Breast epithelium (tissue), 4 donors: ENCODE measurements around the gene KCNQ5. TPM values are rescaled to one million over a fixed set of nuclear protein-coding genes. Genes with fewer than 3 reads are reported as not detected.

Experiments used
- DNase-seq, 2 donors: peaks; one replicate each; pipeline ENCODE4 v3.0.0-alpha.2; 2019; ENCODE audit warnings: low spot score in 2 of 2
- H3K27ac ChIP-seq, 2 donors: fragments of 200-600 bp; sonication (generic) in 1 of 2; one replicate each; pipeline ENCODE4 v1.5.1; 2016 to 2019; ENCODE audit warnings: mild to moderate bottlenecking in 1 of 2
- H3K27me3 ChIP-seq, 2 donors: fragments of 200-600 bp; sonication (generic) in 1 of 2; one replicate each; pipeline versions ENCODE4 v1.5.1 to v1.6.0; 2017 to 2019; ENCODE audit warnings: control low read depth in 1 of 2, mild to moderate bottlenecking in 1 of 2
- H3K36me3 ChIP-seq: fragments of 200-600 bp; one replicate; pipeline ENCODE4 v1.5.1; 2019
- H3K4me1 ChIP-seq, 2 donors: fragments of 200-600 bp; sonication (generic); one replicate each; pipeline ENCODE4 v1.5.1; 2016 to 2019; ENCODE audit warnings: control low read depth in 1 of 2
- H3K4me3 ChIP-seq, 3 donors: fragments of 200-600 bp; sonication (generic); 1 replicate in 2 of 3; 2 replicates in 1 of 3; pipeline ENCODE4 v1.5.1; 2016 to 2019; ENCODE audit warnings: mild to moderate bottlenecking in 3 of 3, moderate library complexity in 2 of 3
- H3K9me3 ChIP-seq, 2 donors: fragments of 200-600 bp; sonication (generic) in 1 of 2; one replicate each; pipeline ENCODE4 v1.5.1; 2016 to 2019; ENCODE audit warnings: control low read depth in 1 of 2
- CTCF ChIP-seq, 3 donors: fragments of 450-650 bp; IDR thresholded peaks; one replicate each; pipeline ENCODE4 v1.5.1; 2016 to 2017; ENCODE audit warnings: antibody characterized with exemption in 3 of 3, mild to moderate bottlenecking in 3 of 3, moderate library complexity in 3 of 3
- POLR2A ChIP-seq: fragments of 450-650 bp; IDR thresholded peaks from one replicate; pipeline ENCODE4 v1.6.1; 2016; ENCODE audit warnings: antibody characterized with exemption, mild to moderate bottlenecking, moderate library complexity
- POLR2AphosphoS5 ChIP-seq, 3 donors: sonication (generic); formaldehyde crosslinking; IDR thresholded peaks; one replicate each; pipeline ENCODE4 v1.6.1; 2017; ENCODE audit warnings: antibody characterized with exemption in 3 of 3
- intact Hi-C: fragments of 100-400 bp; cut with DNase I; formaldehyde crosslinking; loops from one replicate; pipeline ENCODE4 v1.15.1; 2023; ENCODE audit warnings: low total_unique reads
- total RNA-seq, 3 donors: library from RNA; depleted of rRNA; stranded (reverse); fragments of >200 nt; gene quantifications; one replicate each; pipeline ENCODE4 v1.1.0, GENCODE V29; 2016

KCNQ5 gene
- total RNA-seq, 3 donors from 2014 or later = 0.16 to 1.0 (median 0.33) TPM

- no peaks in the 10 kb centered on the region for H3K27me3 ChIP-seq
- H3K4me3 ChIP-seq = no peak overlapping the region
- no peaks in the 10 kb centered on the region for H3K4me1 ChIP-seq
- no peak for DNase-seq
- H3K9me3 ChIP-seq = no peaks in the 10 kb centered on the region
- no peaks in the 10 kb centered on the region for H3K36me3 ChIP-seq
- intact Hi-C loops = no loop called here
- TF ChIP-seq POLR2AphosphoS5 (IDR thresholded peaks at IDR 0.05) (no peak), POLR2A (no peak), CTCF (IDR thresholded peaks at IDR 0.05) (no peak)
- H3K27ac ChIP-seq = no peak overlapping the region
Measured at GRCh38 chr6:72922401-72922800, 300.5 kb downstream of the KCNQ5 start.

- no peak overlapping the region for H3K27ac ChIP-seq
Measured at GRCh38 chr6:72925136-72925535, 303.3 kb downstream of the KCNQ5 start.

GRCh38 chr6:72930556-72931132, 308.8 kb downstream of the KCNQ5 start:
- Histone ChIP-seq H3K27me3 (no peaks in the 10 kb centered on the region), H3K27ac (no peak overlapping the region), H3K4me3 (no peak overlapping the region), H3K4me1 (no peaks in the 10 kb centered on the region), H3K9me3 (no peaks in the 10 kb centered on the region), H3K36me3 (no peaks in the 10 kb centered on the region)
- DNase-seq = no peak
- intact Hi-C loops = no loop called here
- no peak for TF ChIP-seq POLR2AphosphoS5 (IDR thresholded peaks at IDR 0.05)
- TF ChIP-seq POLR2A = no peak
- TF ChIP-seq CTCF (IDR thresholded peaks at IDR 0.05) = no peak

More at GRCh38 chr6:72925136-72925535, 303.3 kb downstream of the KCNQ5 start:
- Histone ChIP-seq H3K4me3 (no peak overlapping the region), H3K27me3 (no peaks in the 10 kb centered on the region), H3K4me1 (no peaks in the 10 kb centered on the region), H3K36me3 (no peaks in the 10 kb centered on the region), H3K9me3 (no peaks in the 10 kb centered on the region)
- intact Hi-C loops = no loop called here
- DNase-seq = no peak
- TF ChIP-seq POLR2A = no peak
- no peak for TF ChIP-seq CTCF (IDR thresholded peaks at IDR 0.05)
- no peak for TF ChIP-seq POLR2AphosphoS5 (IDR thresholded peaks at IDR 0.05)

- DNase-seq = no peak
- H3K9me3 ChIP-seq = no peaks in the 10 kb centered on the region
- TF ChIP-seq POLR2A (no peak), CTCF (IDR thresholded peaks at IDR 0.05) (no peak), POLR2AphosphoS5 (IDR thresholded peaks at IDR 0.05) (no peak)
- H3K27ac ChIP-seq = no peak overlapping the region
- H3K36me3 ChIP-seq = no peaks in the 10 kb centered on the region
- no peaks in the 10 kb centered on the region for H3K27me3 ChIP-seq
- H3K4me1 ChIP-seq = no peaks in the 10 kb centered on the region
- H3K4me3 ChIP-seq = no peak overlapping the region
- intact Hi-C loops = no loop called here
Measured at GRCh38 chr6:72931325-72931887, 309.5 kb downstream of the KCNQ5 start.

GRCh38 chr6:72933233-72933632, 311.4 kb downstream of the KCNQ5 start:
- H3K4me1 ChIP-seq = no peaks in the 10 kb centered on the region

More at GRCh38 chr6:72933233-72933632, 311.4 kb downstream of the KCNQ5 start:
- Histone ChIP-seq H3K27me3 (no peaks in the 10 kb centered on the region), H3K27ac (no peak overlapping the region), H3K36me3 (no peaks in the 10 kb centered on the region), H3K9me3 (no peaks in the 10 kb centered on the region), H3K4me3 (no peak overlapping the region)
- no peak for DNase-seq
- intact Hi-C loops = no loop called here
- TF ChIP-seq POLR2AphosphoS5 (IDR thresholded peaks at IDR 0.05) (no peak), POLR2A (no peak), CTCF (IDR thresholded peaks at IDR 0.05) (no peak)
